ENCODE data around the gene GPATCH2L.

- TF ChIP-seq, protein P1, sequence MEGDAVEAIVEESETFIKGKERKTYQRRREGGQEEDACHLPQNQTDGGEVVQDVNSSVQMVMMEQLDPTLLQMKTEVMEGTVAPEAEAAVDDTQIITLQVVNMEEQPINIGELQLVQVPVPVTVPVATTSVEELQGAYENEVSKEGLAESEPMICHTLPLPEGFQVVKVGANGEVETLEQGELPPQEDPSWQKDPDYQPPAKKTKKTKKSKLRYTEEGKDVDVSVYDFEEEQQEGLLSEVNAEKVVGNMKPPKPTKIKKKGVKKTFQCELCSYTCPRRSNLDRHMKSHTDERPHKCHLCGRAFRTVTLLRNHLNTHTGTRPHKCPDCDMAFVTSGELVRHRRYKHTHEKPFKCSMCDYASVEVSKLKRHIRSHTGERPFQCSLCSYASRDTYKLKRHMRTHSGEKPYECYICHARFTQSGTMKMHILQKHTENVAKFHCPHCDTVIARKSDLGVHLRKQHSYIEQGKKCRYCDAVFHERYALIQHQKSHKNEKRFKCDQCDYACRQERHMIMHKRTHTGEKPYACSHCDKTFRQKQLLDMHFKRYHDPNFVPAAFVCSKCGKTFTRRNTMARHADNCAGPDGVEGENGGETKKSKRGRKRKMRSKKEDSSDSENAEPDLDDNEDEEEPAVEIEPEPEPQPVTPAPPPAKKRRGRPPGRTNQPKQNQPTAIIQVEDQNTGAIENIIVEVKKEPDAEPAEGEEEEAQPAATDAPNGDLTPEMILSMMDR (IDR thresholded peaks at IDR 0.05), result no peak
- no peak for TF ChIP-seq POLR2A (IDR thresholded peaks at IDR 0.05)
These were observed 107.5 kb downstream of the GPATCH2L start for GRCh38 chr14:76259029-76259735.
